Progenitor cell of endocrine pancreas (in vitro differentiated cells): Measurements from ENCODE around the gene TNFRSF9. TPM values are rescaled to one million over a fixed set of nuclear protein-coding genes. Genes with fewer than 3 reads are reported as not detected.

Experiments
- DNase-seq: peaks from one replicate; pipeline ENCODE4 v3.0.0; 2021; ENCODE audit warnings: low spot score; ENCODE audit not compliant: unreplicated experiment
- H3K27ac Mint-ChIP-seq: 2 replicates; pipeline ENCODE4 v1.8.0; 2021; ENCODE audit warnings: mild to moderate bottlenecking, moderate library complexity, mixed read lengths
- H3K27me3 Mint-ChIP-seq: 2 replicates; pipeline ENCODE4 v1.8.0; 2021; ENCODE audit warnings: mixed read lengths
- H3K36me3 Mint-ChIP-seq: 2 replicates; pipeline ENCODE4 v1.8.0; 2022; ENCODE audit warnings: mixed read lengths; ENCODE audit not compliant: insufficient read depth
- H3K4me1 Mint-ChIP-seq: 2 replicates; pipeline ENCODE4 v1.8.0; 2021; ENCODE audit warnings: low read depth, mixed read lengths
- H3K4me3 Mint-ChIP-seq: 2 replicates; pipeline ENCODE4 v1.8.0; 2021; ENCODE audit warnings: low read depth, mild to moderate bottlenecking, moderate library complexity, mixed read lengths
- H3K9me3 Mint-ChIP-seq: 2 replicates; pipeline ENCODE4 v1.8.0; 2021; ENCODE audit warnings: low read depth, mixed read lengths
- CTCF ChIP-seq: fragments of 200-600 bp; sonication (generic); IDR thresholded peaks from one replicate; pipeline ENCODE4 v1.5.0; 2021; ENCODE audit warnings: antibody characterized with exemption, mild to moderate bottlenecking; ENCODE audit not compliant: unreplicated experiment
- total RNA-seq: library from RNA; stranded (reverse); gene quantifications from 2 replicates; pipeline ENCODE4 v1.2.1, GENCODE V29; 2021

The TNFRSF9 gene
- total RNA-seq, 1 donor from 2014 or later, result 0.60 TPM

DNA sequence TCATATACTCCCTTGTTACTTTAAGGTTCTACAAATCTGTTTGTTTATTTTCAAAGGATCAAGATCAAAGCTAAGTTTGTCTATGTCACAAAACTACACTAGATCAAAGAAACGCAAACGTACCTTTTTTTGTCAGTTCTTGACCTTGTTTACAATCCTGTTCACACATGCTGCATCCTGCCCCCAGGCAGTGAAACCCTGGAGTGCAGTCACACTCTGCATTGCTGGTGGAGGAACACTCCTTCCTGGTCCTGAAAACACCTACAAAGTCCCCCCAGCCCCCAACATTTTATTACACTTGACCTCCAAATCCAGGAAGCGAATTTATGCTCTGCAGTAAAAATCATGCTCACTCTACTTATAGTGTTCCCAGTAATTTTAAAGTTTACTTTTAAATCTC lies 2.6 kb downstream of the TNFRSF9 start:
- TF ChIP-seq CTCF, result no peak
- Mint-ChIP-seq H3K27ac (no peak overlapping the region), H3K4me1 (no peaks in the 10 kb centered on the region), H3K4me3 (no peak overlapping the region), H3K9me3 (no peaks in the 10 kb centered on the region), H3K27me3 (peaks cover 59% of the 10 kb centered on the region), H3K36me3 (no peaks in the 10 kb centered on the region)
- no peak for DNase-seq

GRCh38 chr1:7932524-7933138 lies 8.0 kb downstream of the TNFRSF9 start:
- H3K4me1 Mint-ChIP-seq, result no peaks in the 10 kb centered on the region
- no peak for TF ChIP-seq CTCF
- H3K4me3 Mint-ChIP-seq, result no peak overlapping the region
- peaks cover 30% of the 10 kb centered on the region for H3K27me3 Mint-ChIP-seq
- H3K9me3 Mint-ChIP-seq, result no peaks in the 10 kb centered on the region
- no peaks in the 10 kb centered on the region for H3K36me3 Mint-ChIP-seq
- DNase-seq, result no peak
- H3K27ac Mint-ChIP-seq, result no peak overlapping the region

DNA sequence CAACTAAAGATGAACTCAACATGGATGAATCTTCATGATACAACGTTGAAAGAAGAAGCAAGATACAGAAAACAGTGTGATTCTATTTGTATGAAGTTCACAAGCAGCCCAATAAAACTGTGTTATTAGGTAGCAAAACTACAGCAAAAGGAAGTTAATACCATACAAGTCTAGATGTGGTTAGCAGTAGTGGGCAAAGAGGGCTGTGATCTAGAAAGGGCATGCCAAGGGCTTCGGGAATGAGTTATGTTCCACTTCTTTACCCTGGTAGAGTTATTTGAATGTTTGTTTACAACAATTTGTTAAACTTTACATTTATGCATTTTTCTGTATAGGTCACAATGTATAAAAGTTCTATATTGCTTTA lies 9.2 kb downstream of the TNFRSF9 start:
- no peak overlapping the region for H3K27ac Mint-ChIP-seq
- no peak for DNase-seq
- no peaks in the 10 kb centered on the region for H3K9me3 Mint-ChIP-seq
- no peak overlapping the region for H3K4me3 Mint-ChIP-seq
- no peaks in the 10 kb centered on the region for H3K36me3 Mint-ChIP-seq
- no peaks in the 10 kb centered on the region for H3K4me1 Mint-ChIP-seq
- peaks cover 39% of the 10 kb centered on the region for H3K27me3 Mint-ChIP-seq
- no peak for TF ChIP-seq CTCF

- Mint-ChIP-seq H3K4me1 (no peaks in the 10 kb centered on the region), H3K27me3 (peaks cover 41% of the 10 kb centered on the region), H3K4me3 (no peak overlapping the region), H3K9me3 (no peaks in the 10 kb centered on the region), H3K27ac (no peak overlapping the region), H3K36me3 (no peaks in the 10 kb centered on the region)
- no peak for DNase-seq
- TF ChIP-seq CTCF, result no peak
Observed at GRCh38 chr1:7930645-7931445, 9.8 kb downstream of the TNFRSF9 start.

- Mint-ChIP-seq H3K4me1 (no peaks in the 10 kb centered on the region), H3K36me3 (no peaks in the 10 kb centered on the region), H3K27ac (no peak overlapping the region), H3K27me3 (peaks cover 38% of the 10 kb centered on the region), H3K9me3 (no peaks in the 10 kb centered on the region), H3K4me3 (no peak overlapping the region)
- DNase-seq, result no peak
- no peak for TF ChIP-seq CTCF
Observed at GRCh38 chr1:7929637-7930036, 11.0 kb downstream of the TNFRSF9 start.
